IPS-11a (cell line): Measurements from ENCODE around the gene FMN1.

Source experiments
- H3K4me3 ChIP-seq: one replicate; pipeline ENCODE4 v1.5.1; 2013; ENCODE audit warnings: low read depth, low read length, control low read depth

The FMN1 gene

DNA sequence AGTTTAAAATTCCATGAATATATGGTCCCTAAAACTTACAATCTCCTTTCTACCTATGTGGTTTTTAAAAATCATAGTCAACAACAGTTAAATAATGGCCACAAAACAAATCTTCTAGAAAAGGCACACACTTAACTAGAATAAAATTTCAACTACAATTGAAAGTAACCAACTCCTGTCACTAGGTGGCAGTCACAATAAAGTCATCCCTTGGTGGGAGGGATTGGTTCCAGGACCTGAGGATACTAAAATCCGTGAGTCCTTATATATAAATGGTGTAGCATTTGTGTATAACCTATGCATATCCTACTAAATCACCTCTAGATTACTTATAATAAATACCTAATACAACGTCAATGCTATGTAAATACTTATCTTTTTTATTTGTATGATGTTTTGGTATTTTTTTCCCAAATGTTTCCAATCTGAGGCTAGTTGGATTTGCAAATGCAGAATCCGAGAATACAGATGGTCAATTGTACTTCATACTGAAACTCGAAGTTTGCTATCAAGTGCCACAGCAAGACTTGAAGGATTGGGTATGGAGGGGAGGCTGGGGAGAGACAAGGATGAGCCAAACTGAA is 172.6 kb downstream of the FMN1 start:
- no peak overlapping the region for H3K4me3 ChIP-seq

- H3K4me3 ChIP-seq, result no peak overlapping the region
Measured at GRCh38 chr15:33019354-33019981, 175.0 kb downstream of the FMN1 start.

DNA sequence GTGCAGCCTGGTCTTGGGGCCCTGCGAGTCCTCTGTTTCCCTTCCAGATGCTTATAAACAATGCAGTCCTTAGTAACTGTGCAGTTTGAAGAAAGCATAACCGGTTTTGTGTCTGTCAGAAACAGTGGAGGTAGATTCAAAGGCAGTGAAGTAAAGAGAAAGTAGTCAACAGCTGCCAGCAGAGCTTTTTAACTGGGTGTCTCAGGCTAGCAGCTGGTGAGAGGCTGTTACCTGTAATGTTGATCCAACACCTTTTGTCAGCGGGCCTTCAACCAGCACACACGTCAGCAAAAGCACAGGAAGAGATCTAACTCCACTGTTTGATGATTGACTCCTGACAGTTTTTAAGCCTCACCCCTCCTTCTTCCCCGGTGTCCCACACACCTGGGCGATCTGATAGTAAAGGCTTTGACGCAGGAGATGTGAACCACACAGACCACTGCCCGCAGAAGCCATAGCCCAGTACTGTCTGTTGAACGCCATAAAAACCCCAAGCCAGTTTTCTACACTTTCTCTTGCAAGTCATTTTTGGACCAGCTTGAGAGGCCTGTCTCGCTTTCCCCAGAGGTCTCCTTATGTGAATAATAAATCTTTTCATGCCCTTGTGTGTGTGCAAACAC is 178.0 kb downstream of the FMN1 start:
- no peak overlapping the region for H3K4me3 ChIP-seq

GRCh38 chr15:33014586-33014985 is 179.9 kb downstream of the FMN1 start:
- H3K4me3 ChIP-seq, result no peak overlapping the region

GRCh38 chr15:33013827-33014445 is 180.6 kb downstream of the FMN1 start:
- H3K4me3 ChIP-seq, result no peak overlapping the region

DNA sequence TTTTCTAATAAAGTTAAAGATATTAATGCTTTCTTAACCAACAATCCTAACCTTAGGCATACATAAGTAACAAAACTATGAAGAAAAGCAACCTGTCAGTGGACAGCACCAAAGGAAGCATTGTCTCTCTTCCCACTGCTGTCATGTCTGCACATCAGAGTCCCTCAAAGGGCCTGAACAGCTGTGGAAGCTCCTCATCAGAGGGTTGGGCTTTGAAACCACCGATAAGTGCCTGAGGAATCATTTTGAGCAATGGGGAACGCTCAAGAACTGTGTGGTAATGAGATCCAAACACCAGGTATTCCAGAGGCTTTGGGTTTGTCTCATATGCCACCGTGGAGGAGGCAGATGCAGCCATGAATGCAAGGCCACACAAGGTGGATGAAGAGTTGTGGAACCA is 182.5 kb downstream of the FMN1 start:
- no peak overlapping the region for H3K4me3 ChIP-seq

GRCh38 chr15:33009603-33010002 is 184.9 kb downstream of the FMN1 start:
- H3K4me3 ChIP-seq, result no peak overlapping the region

- H3K4me3 ChIP-seq, result no peak overlapping the region
Measured at GRCh38 chr15:33009026-33009425, 185.5 kb downstream of the FMN1 start.

DNA sequence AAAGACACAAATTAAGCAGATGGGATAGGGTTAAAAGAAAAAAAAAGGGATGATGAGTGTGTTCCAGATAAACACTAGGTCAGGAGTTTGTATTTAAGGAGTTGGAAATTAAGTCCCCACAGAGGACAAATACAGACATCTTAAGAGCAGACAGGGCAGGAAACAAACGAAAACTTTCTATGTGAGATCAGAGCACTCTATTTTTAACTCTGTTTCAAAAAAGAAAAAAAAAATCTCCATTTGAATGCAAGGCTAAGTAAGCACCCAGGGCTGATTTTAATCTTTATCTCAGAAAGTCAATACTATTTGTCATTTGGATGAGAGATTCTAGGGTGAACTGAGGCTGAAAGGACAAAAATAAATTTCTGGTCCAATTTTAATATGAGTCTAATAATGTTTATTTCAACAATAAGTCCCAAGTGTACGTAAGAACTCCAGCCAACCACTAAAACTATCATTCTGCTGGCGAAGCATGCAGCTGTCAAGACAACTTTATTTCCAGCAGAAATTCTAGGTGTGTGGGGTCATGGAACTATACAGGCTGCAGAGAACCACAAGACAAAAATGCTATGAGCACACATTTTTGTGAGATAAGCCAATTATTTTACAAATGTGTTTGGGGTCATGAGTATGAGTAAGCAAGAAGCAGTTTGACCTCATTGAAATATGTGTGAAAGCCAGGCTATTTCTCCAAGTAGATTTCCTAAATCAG is 186.1 kb downstream of the FMN1 start:
- no peak overlapping the region for H3K4me3 ChIP-seq

DNA sequence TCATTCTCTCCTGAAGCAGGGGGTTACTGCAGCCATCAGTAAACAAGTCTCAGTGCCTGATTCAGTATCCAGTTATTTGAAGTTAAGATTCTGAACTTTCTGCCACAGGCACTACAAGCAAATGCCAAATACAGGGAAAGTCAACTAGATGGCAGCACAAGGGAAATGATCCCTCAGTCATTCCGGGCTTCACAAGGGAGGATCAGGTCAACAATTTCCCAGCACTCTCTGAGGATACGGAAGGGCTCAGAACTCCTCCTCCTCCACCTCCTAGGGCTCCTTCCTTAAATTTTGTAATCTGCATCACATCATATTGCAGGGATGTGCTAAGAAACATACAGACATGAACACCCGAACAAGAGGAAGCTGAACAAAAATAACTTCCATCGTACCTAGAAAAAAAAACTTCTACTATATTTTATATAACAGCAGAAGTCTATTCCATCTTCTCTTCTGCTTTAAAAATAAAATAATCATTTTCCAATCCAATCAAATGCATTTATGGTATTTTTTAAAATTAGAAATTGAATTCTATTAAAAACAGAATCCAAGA is 187.1 kb downstream of the FMN1 start:
- H3K4me3 ChIP-seq, result no peak overlapping the region

GRCh38 chr15:33005582-33005981 is 188.9 kb downstream of the FMN1 start:
- H3K4me3 ChIP-seq, result no peak overlapping the region

DNA sequence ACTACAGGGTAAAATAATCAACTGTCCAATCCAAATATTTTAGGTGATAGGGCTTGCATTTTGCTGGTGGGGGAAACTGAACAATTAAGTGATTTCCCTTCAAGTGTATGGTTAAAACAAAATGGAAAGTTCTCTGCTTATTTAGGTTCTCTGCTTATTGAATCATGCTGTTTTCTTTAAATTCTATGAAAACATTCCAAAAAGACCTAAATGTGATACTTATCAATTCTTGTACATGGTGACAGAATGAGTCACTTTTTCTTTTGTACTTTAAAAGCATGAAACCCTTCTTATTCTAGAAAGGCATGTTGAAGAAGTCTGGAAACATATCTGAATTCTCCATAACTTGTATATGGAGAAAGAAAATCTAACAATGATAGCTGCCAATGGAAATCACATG is 192.6 kb downstream of the FMN1 start:
- no peak overlapping the region for H3K4me3 ChIP-seq

DNA sequence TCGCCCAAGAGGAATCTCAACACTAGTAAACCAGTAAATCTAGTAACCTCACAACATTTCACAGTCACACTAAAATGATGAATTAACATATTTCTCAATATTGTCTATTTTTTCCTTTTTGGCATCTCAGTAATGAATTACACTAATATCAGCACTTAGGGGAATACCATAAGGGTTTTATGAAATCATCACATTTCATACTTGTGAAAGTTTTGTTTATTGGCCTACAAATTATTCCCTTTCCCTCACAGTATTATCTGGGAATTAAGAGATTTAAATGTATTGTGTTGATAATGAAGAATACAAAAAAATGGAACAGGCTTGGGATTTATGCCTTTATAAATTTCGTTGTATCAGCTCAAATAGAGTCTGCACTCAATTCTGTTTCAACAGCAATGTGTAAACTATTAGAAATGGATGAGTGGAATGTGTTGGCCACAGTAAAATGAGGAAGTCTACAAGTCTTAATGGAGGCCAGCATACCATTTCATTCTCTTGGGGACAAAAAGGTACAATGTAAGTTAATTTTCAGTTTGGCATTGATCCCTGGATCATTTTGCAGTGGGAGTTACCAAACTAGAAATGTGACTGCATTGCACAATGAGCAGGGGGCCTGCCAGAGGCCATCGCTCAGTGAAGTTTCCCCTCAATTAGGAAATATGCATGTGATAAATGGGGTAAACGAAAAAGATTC is 195.4 kb downstream of the FMN1 start:
- H3K4me3 ChIP-seq, result no peak overlapping the region

DNA sequence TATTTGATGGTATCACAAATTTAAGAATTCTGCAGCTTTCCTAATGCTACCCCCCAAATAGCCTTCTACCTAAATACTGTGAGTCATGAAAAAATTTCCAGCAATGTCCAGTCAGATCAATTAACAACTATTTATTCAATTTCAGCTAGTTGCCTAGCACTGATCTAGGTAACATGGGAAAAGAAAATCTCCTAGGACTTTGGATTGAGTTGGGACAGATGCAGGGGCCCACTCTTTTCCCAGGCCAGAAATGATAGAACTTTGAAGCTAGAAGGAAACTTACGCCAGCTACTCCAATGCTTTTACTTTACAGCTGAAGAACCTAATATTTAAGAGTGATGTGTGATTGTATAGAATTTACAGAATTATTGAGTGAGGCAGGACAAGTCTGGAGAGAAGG is 196.3 kb downstream of the FMN1 start:
- H3K4me3 ChIP-seq, result no peak overlapping the region

- H3K4me3 ChIP-seq, result no peak overlapping the region
Measured at GRCh38 chr15:32994810-32995424, 199.6 kb downstream of the FMN1 start.

- H3K4me3 ChIP-seq, result no peak overlapping the region
Measured at GRCh38 chr15:32993285-32993684, 201.2 kb downstream of the FMN1 start.

DNA sequence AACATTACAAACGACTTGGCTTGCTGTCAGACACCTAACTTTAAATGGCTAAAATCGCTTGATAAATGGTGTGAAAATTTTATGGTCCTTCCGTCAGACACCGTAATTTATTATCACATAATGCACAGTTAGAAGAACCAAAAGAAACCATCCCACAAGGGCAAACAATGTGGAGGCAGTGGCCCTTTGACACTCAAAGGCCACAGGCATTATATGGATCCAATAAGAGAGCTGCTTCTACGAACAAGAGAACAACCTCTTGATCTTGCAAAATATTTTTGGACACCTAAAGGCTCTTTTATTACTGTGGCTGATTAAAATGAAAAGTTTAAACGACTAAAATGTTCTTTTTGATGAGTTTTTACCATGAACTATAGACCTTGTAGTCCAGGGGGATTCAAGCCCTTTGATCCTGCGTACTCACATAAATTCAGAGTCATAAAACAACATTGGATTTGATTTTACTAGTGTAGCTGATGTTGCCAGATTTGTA is 202.8 kb downstream of the FMN1 start:
- no peak overlapping the region for H3K4me3 ChIP-seq

DNA sequence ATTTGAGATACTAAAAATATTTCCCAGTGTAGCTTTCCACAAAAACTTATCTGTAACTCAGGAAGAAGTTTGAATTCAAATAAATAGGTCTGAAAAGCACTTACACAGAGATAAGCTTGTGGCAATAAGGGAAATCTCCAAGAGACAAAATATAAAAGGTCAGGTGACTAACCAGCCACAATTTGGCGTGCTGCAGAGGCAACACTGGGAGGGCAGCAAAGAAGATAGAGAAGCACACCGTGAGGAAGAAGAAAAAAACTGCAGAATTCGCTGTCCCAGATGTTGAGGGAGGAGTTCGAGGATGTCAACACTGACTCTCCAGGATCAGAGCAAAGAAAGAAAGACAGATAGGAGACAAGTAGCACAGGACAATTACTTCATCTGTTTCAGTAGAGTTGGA is 204.4 kb downstream of the FMN1 start:
- H3K4me3 ChIP-seq, result no peak overlapping the region

DNA sequence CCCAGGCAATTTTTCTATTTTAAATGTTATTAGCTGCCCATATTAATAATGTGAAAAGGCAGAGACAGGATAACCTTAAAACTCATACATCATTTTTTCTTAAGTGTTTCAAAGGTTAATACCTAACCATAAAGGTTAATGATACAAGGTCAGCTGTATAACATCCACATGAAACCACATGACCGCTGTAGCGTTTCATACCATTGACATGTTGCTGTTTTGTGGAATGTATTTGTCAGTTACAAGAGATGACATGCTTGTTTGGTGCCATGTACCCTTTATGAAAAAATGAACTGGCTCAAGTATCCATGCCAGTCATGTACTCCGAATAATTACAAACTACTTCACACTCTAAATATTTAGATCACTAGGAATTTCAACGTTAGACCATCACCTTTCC is 207.4 kb downstream of the FMN1 start:
- H3K4me3 ChIP-seq, result no peak overlapping the region

DNA sequence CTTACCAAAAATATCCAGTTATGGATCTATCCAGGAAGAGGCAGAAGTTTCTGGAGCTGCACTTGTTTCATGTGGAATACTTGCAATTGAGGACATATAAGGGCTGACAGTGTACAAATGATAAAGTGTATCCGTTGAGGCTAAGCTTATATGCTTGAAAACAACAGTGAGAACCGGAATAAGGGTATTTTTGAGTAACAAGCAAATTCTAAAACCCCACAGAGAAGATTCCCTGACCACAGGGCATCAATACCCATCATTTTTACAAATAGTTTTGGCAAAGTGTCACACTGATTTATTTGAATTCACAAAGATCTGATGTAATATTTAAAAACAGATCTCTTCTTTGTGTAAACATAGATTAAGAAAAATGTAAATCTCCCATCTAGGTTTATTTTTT is 208.4 kb downstream of the FMN1 start:
- no peak overlapping the region for H3K4me3 ChIP-seq
